BE2C (cell line): ENCODE data around the gene ADGRG4.

ENCODE experiments used
- DNase-seq: peaks from one replicate; pipeline ENCODE4 v3.0.0-alpha.2; 2020
- H3K27me3 ChIP-seq: fragments of 250-450 bp; sonication (Bioruptor Pico); 2 replicates; pipeline ENCODE4 v1.5.1; 2020; ENCODE audit warnings: mild to moderate bottlenecking
- H3K36me3 ChIP-seq: fragments of 250-450 bp; sonication (Bioruptor Pico); 2 replicates; pipeline ENCODE4 v1.5.1; 2020; ENCODE audit warnings: mild to moderate bottlenecking
- H3K4me1 ChIP-seq: fragments of 250-450 bp; sonication (Bioruptor Pico); 2 replicates; pipeline ENCODE4 v1.5.1; 2020
- H3K4me3 ChIP-seq: 2 replicates; pipeline ENCODE4 v1.5.1; 2011; ENCODE audit warnings: low read depth, low read length
- H3K9me3 ChIP-seq: fragments of 250-450 bp; sonication (Bioruptor Pico); 2 replicates; pipeline ENCODE4 v1.5.1; 2020
- TF ChIP-seq, protein P1 (sequence below): IDR thresholded peaks from 2 replicates; pipeline ENCODE4 v1.5.1; 2012; ENCODE audit warnings: mild to moderate bottlenecking, low read depth, low read length

ADGRG4 gene

GRCh38 chrX:136292656-136293055, 8.1 kb upstream of the ADGRG4 start:
- no peaks in the 10 kb centered on the region for H3K9me3 ChIP-seq
- H3K4me3 ChIP-seq: no peak overlapping the region
- H3K4me1 ChIP-seq: no peaks in the 10 kb centered on the region
- H3K27me3 ChIP-seq: no peaks in the 10 kb centered on the region
- no peak for DNase-seq
- TF ChIP-seq, protein P1, sequence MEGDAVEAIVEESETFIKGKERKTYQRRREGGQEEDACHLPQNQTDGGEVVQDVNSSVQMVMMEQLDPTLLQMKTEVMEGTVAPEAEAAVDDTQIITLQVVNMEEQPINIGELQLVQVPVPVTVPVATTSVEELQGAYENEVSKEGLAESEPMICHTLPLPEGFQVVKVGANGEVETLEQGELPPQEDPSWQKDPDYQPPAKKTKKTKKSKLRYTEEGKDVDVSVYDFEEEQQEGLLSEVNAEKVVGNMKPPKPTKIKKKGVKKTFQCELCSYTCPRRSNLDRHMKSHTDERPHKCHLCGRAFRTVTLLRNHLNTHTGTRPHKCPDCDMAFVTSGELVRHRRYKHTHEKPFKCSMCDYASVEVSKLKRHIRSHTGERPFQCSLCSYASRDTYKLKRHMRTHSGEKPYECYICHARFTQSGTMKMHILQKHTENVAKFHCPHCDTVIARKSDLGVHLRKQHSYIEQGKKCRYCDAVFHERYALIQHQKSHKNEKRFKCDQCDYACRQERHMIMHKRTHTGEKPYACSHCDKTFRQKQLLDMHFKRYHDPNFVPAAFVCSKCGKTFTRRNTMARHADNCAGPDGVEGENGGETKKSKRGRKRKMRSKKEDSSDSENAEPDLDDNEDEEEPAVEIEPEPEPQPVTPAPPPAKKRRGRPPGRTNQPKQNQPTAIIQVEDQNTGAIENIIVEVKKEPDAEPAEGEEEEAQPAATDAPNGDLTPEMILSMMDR: no peak
- no peaks in the 10 kb centered on the region for H3K36me3 ChIP-seq

- no peaks in the 10 kb centered on the region for H3K36me3 ChIP-seq
- DNase-seq: no peak
- H3K27me3 ChIP-seq: no peaks in the 10 kb centered on the region
- TF ChIP-seq, protein P1: no peak
- H3K4me1 ChIP-seq: no peaks in the 10 kb centered on the region
- H3K9me3 ChIP-seq: no peaks in the 10 kb centered on the region
- H3K4me3 ChIP-seq: no peak overlapping the region
Measured at GRCh38 chrX:136295380-136295779, 5.4 kb upstream of the ADGRG4 start.

DNA sequence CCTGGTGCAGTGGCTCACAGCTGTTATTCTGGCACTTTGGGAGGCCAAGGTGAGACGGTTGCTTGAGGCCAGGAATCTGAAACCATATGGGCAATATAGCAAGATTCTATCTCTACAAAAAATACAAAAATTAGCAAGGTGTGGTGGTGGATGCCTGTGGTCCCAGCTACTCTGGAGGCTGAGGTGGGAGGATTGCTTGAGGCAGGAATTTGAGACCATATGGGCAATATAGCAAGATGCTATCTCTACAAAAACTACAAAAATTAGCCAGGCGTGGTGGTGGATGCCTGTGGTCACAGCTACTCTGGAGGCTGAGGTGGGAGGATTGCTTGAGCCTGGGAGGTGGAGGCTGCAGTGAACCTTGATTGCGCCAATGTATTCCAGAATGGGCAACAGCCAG, 2.3 kb downstream of the ADGRG4 start:
- Histone ChIP-seq H3K36me3 (no peaks in the 10 kb centered on the region), H3K27me3 (no peaks in the 10 kb centered on the region), H3K4me1 (no peaks in the 10 kb centered on the region), H3K9me3 (no peaks in the 10 kb centered on the region), H3K4me3 (no peak overlapping the region)
- TF ChIP-seq, protein P1: no peak
- no peak for DNase-seq

DNA sequence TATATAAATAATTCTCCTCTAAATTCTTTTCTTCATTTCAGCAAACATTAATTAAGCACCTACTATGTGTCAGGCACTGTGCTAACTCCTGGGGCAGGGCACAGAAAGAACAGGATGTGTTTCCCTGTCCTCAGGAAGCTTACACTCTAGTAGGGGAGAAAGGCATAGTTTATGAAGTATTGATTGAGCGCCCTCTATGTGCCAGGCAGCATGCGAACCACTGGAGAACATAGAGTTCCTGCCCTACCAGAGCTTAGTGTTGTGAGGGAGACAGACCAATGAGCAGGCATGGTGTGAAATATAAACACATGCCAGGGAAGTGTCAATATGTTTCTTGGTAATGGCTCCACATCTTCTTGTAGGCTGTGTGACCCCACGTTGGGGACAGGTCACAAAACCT, 3.7 kb downstream of the ADGRG4 start:
- no peak for DNase-seq
- Histone ChIP-seq H3K4me1 (no peaks in the 10 kb centered on the region), H3K9me3 (no peaks in the 10 kb centered on the region), H3K4me3 (no peak overlapping the region), H3K27me3 (no peaks in the 10 kb centered on the region), H3K36me3 (no peaks in the 10 kb centered on the region)
- TF ChIP-seq, protein P1: no peak

GRCh38 chrX:136306182-136306581, 5.4 kb downstream of the ADGRG4 start:
- Histone ChIP-seq H3K9me3 (no peaks in the 10 kb centered on the region), H3K4me3 (no peak overlapping the region), H3K4me1 (no peaks in the 10 kb centered on the region), H3K27me3 (no peaks in the 10 kb centered on the region), H3K36me3 (no peaks in the 10 kb centered on the region)
- DNase-seq: no peak
- TF ChIP-seq, protein P1: no peak

GRCh38 chrX:136307471-136307870, 6.7 kb downstream of the ADGRG4 start:
- TF ChIP-seq, protein P1: no peak
- Histone ChIP-seq H3K4me3 (no peak overlapping the region), H3K4me1 (no peaks in the 10 kb centered on the region), H3K36me3 (no peaks in the 10 kb centered on the region), H3K9me3 (no peaks in the 10 kb centered on the region), H3K27me3 (no peaks in the 10 kb centered on the region)
- DNase-seq: no peak
